Activated T-helper 17 cell treated with anti-CD3 and anti-CD28 coated beads, Interleukin-2, amount 50 U/mL, for 72 hours (primary cell): ENCODE results near the gene IL36B. TPM values are rescaled to one million over a fixed set of nuclear protein-coding genes. Genes with fewer than 3 reads are reported as not detected.

Experiments
- ATAC-seq: fragments of 150-1000 bp; cut with Tn5 transposase; replicated peaks from 2 replicates; pipeline ENCODE4 v1.10.0; 2021; ENCODE audit warnings: mild to moderate bottlenecking, moderate library complexity
- H3K27ac Mint-ChIP-seq: one replicate; pipeline ENCODE4 v1.8.0; 2022; ENCODE audit warnings: mixed read lengths
- H3K27me3 Mint-ChIP-seq: one replicate; pipeline ENCODE4 v1.8.0; 2022; ENCODE audit warnings: mixed read lengths
- H3K36me3 Mint-ChIP-seq: one replicate; pipeline ENCODE4 v1.8.0; 2022; ENCODE audit warnings: low read depth, mild to moderate bottlenecking, mixed read lengths
- H3K4me1 Mint-ChIP-seq: one replicate; pipeline ENCODE4 v1.8.0; 2022; ENCODE audit warnings: mixed read lengths
- H3K4me3 Mint-ChIP-seq: one replicate; pipeline ENCODE4 v1.8.0; 2022; ENCODE audit warnings: mild to moderate bottlenecking, mixed read lengths
- H3K9me3 Mint-ChIP-seq: one replicate; pipeline ENCODE4 v1.8.0; 2022; ENCODE audit warnings: mixed read lengths
- total RNA-seq, 2 donors: library from RNA; stranded (reverse); gene quantifications; one replicate each; pipeline ENCODE4 v1.2.3, GENCODE V29; 2022

Gene IL36B
- total RNA-seq, 2 donors from 2014 or later, result not detected

DNA sequence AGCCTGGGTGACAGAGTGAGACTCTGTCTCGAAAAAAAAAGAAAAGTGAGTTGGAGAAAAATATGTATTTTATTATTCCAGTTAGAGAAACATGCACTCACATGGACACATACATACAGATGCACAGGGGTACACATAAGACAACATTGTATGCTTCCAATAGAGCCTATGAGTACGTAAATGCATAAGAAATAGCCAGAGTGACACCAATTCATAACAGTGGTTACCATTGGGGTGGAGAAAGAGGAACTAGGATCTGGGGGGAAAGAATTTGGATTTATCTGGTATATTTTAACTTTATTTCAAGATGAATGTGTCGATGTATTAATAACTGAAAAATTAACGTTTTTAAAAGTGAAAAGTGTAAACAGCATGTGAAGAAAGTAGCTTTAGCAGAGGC lies 31.4 kb downstream of the IL36B start:
- H3K9me3 Mint-ChIP-seq, result peaks cover 11% of the 10 kb centered on the region
- H3K36me3 Mint-ChIP-seq, result no peaks in the 10 kb centered on the region
- no peak overlapping the region for H3K4me3 Mint-ChIP-seq
- peaks cover 32% of the 10 kb centered on the region for H3K27me3 Mint-ChIP-seq
- H3K4me1 Mint-ChIP-seq, result no peaks in the 10 kb centered on the region
- no peak overlapping the region for H3K27ac Mint-ChIP-seq
- ATAC-seq, result no peak

GRCh38 chr2:113018509-113018908 lies 34.2 kb downstream of the IL36B start:
- Mint-ChIP-seq H3K36me3 (no peaks in the 10 kb centered on the region), H3K9me3 (peaks cover 11% of the 10 kb centered on the region), H3K27ac (no peak overlapping the region), H3K4me3 (no peak overlapping the region), H3K4me1 (no peaks in the 10 kb centered on the region), H3K27me3 (peaks cover 26% of the 10 kb centered on the region)
- ATAC-seq, result no peak

- Mint-ChIP-seq H3K4me3 (no peak overlapping the region), H3K27ac (no peak overlapping the region), H3K36me3 (no peaks in the 10 kb centered on the region), H3K9me3 (peaks cover 11% of the 10 kb centered on the region), H3K27me3 (peaks cover 31% of the 10 kb centered on the region), H3K4me1 (no peaks in the 10 kb centered on the region)
- peak; percentile 32 for ATAC-seq
Measured at GRCh38 chr2:113015655-113016054, 37.0 kb downstream of the IL36B start.

- Mint-ChIP-seq H3K4me1 (no peaks in the 10 kb centered on the region), H3K27me3 (peaks cover 31% of the 10 kb centered on the region), H3K36me3 (no peaks in the 10 kb centered on the region), H3K27ac (no peak overlapping the region), H3K4me3 (no peak overlapping the region), H3K9me3 (peaks cover 11% of the 10 kb centered on the region)
- ATAC-seq, result no peak
Measured at GRCh38 chr2:113015042-113015441, 37.6 kb downstream of the IL36B start.

GRCh38 chr2:113014067-113014466 lies 38.6 kb downstream of the IL36B start:
- H3K27me3 Mint-ChIP-seq, result peaks cover 26% of the 10 kb centered on the region
- H3K4me3 Mint-ChIP-seq, result no peak overlapping the region
- no peaks in the 10 kb centered on the region for H3K4me1 Mint-ChIP-seq
- H3K9me3 Mint-ChIP-seq, result peaks cover 11% of the 10 kb centered on the region
- no peak overlapping the region for H3K27ac Mint-ChIP-seq
- no peak for ATAC-seq
- no peaks in the 10 kb centered on the region for H3K36me3 Mint-ChIP-seq

DNA sequence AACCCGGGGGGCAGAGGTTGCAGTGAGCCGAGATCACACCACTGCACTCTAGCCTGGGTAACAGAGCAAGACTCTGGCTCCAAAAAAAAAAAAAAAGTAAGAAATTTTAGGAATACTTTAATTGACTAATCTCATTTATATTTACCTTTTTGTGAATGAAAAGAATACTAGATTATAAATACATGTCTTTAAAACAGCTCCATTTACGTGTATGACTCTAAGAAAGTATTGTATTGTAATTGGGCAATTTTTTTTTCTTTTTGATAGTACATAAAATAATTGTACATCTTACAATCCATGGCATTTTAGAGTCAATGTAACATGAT lies 39.4 kb downstream of the IL36B start:
- Mint-ChIP-seq H3K27ac (no peak overlapping the region), H3K36me3 (no peaks in the 10 kb centered on the region), H3K4me1 (no peaks in the 10 kb centered on the region), H3K4me3 (no peak overlapping the region), H3K9me3 (peaks cover 4% of the 10 kb centered on the region), H3K27me3 (peaks cover 19% of the 10 kb centered on the region)
- ATAC-seq, result no peak

- H3K27me3 Mint-ChIP-seq, result peaks cover 15% of the 10 kb centered on the region
- no peaks in the 10 kb centered on the region for H3K4me1 Mint-ChIP-seq
- ATAC-seq, result no peak
- no peak overlapping the region for H3K27ac Mint-ChIP-seq
- peaks cover 4% of the 10 kb centered on the region for H3K9me3 Mint-ChIP-seq
- H3K4me3 Mint-ChIP-seq, result no peak overlapping the region
- H3K36me3 Mint-ChIP-seq, result no peaks in the 10 kb centered on the region
Measured at GRCh38 chr2:113012436-113013335, 40.0 kb downstream of the IL36B start.

GRCh38 chr2:113011108-113011507 lies 41.6 kb downstream of the IL36B start:
- Mint-ChIP-seq H3K27ac (no peak overlapping the region), H3K9me3 (no peaks in the 10 kb centered on the region), H3K36me3 (no peaks in the 10 kb centered on the region), H3K27me3 (peaks cover 7% of the 10 kb centered on the region), H3K4me1 (no peaks in the 10 kb centered on the region), H3K4me3 (no peak overlapping the region)
- no peak for ATAC-seq

DNA sequence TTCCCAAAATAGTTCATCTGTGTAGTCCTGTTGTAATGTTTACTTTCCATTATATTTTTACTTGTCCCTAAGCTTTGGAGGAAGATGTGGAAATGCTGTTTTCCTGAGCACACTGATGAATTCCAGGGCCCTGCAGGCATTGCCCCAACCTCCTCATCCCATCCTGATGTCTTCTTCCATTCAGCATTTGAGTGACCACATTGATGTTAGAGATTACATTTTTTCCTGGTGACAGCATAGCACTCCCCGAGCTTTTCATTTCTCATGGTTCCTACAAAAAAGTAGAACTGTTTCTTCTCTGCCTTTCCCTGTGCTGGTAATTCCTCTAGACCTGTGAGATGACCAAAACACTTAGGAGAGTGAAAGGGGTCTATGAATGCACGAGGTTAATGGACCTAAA lies 42.6 kb downstream of the IL36B start:
- Mint-ChIP-seq H3K27me3 (peaks cover 7% of the 10 kb centered on the region), H3K36me3 (no peaks in the 10 kb centered on the region), H3K9me3 (no peaks in the 10 kb centered on the region), H3K4me3 (no peak overlapping the region), H3K4me1 (no peaks in the 10 kb centered on the region), H3K27ac (no peak overlapping the region)
- ATAC-seq, result no peak

- Mint-ChIP-seq H3K9me3 (no peaks in the 10 kb centered on the region), H3K27ac (no peak overlapping the region), H3K4me3 (no peak overlapping the region), H3K36me3 (no peaks in the 10 kb centered on the region), H3K27me3 (peaks cover 7% of the 10 kb centered on the region), H3K4me1 (no peaks in the 10 kb centered on the region)
- ATAC-seq, result no peak
Measured at GRCh38 chr2:113009622-113010021, 43.0 kb downstream of the IL36B start.

DNA sequence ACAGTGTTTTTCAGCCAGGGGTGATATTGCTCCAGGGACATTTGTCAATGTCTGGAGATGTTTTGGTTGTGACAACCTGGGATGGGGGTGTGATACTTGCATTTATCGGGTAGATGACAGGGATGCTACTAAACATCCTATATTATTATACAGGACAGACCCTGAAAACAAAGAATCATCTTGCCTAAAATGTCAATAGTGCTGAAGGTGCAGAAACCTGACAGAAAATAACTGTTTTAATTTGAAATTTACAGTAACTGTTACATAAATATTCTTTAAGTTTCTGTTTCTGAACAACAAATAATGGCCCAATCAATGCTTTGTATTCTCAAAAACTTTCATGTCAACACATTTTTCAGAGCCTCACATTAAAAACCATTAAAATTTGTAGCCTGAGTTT lies 45.4 kb downstream of the IL36B start:
- H3K9me3 Mint-ChIP-seq, result no peaks in the 10 kb centered on the region
- no peaks in the 10 kb centered on the region for H3K4me1 Mint-ChIP-seq
- peaks cover 4% of the 10 kb centered on the region for H3K27me3 Mint-ChIP-seq
- H3K27ac Mint-ChIP-seq, result no peak overlapping the region
- no peak overlapping the region for H3K4me3 Mint-ChIP-seq
- H3K36me3 Mint-ChIP-seq, result no peaks in the 10 kb centered on the region
- ATAC-seq, result no peak

GRCh38 chr2:113005030-113005509 lies 47.6 kb downstream of the IL36B start, which contains the start of gene IL36A:
Gene IL36A (plus strand): TSS chr2:113005459. CDS start chr2:113005872, 413 bp downstream.
- Mint-ChIP-seq H3K4me3 (no peak within 1 kb of the TSS), H3K9me3 (peaks cover 8% of the 10 kb centered on the region), H3K4me1 (no peaks in the 10 kb centered on the region), H3K27ac (no peak within 1 kb of the TSS), H3K27me3 (no peaks in the 10 kb centered on the region), H3K36me3 (no peaks in the 10 kb centered on the region)
- no peak for ATAC-seq

DNA sequence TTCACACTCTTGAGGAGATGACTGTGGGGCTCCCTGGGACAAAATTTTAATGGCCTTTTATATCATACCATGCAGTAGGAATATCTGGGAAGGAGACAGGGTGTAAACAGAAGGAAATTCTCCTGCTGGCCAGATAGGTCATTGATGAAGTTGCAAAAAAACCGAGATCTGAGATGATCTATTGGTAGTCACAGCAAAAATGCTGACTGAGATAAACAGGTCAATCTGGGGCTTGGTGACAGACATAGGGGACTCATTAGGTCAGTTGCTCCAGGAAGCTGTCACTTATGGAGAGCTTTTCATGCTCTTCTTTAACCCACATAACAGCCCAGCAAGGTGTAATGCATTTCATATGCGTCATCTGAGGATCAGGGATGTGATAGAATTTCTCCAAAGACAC lies 50.0 kb downstream of the IL36B start:
- no peak overlapping the region for H3K4me3 Mint-ChIP-seq
- peaks cover 12% of the 10 kb centered on the region for H3K9me3 Mint-ChIP-seq
- H3K27ac Mint-ChIP-seq, result no peak overlapping the region
- no peak for ATAC-seq
- no peaks in the 10 kb centered on the region for H3K4me1 Mint-ChIP-seq
- H3K27me3 Mint-ChIP-seq, result no peaks in the 10 kb centered on the region
- no peaks in the 10 kb centered on the region for H3K36me3 Mint-ChIP-seq

DNA sequence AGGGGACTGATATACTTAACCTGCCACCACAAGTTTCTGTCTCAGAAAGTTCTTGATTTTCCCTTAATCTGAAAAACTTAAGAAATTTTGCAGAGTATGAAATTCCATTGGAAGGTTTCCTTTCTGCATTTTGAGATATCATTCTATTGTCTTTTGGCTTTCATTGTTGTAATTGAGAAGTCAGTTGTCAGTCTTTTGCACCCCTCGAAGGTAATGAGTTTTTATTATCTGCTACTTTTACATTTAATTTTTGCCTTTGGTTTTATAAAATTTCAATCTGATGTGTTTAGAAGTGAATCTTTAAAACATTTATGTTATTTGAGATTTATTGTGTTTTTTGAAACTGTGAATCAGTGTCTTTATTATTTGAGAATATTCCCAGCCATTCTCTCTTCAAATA lies 52.2 kb downstream of the IL36B start:
- Mint-ChIP-seq H3K27ac (no peak overlapping the region), H3K27me3 (no peaks in the 10 kb centered on the region), H3K36me3 (no peaks in the 10 kb centered on the region), H3K4me3 (no peak overlapping the region), H3K9me3 (peaks cover 12% of the 10 kb centered on the region), H3K4me1 (peaks cover 17% of the 10 kb centered on the region)
- no peak for ATAC-seq

DNA sequence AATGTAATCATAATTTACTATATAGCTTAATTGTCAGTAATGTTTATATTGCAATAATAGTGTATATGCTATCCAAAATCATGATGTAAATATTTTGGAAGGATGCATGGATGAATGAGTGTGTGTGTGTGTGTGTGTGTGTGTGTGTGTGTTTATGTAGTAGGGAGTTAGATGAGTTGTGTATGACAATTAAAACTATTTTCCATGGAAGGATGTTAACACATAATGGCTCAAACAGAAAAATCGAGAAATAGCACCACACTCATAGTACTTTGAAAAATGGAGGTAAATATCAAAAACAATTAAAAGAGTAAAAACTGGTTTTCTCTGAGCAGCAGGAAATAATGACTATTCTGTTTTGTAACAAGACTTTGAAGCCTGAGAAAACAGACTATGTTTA lies 55.5 kb downstream of the IL36B start:
- H3K27me3 Mint-ChIP-seq, result no peaks in the 10 kb centered on the region
- ATAC-seq, result no peak
- peaks cover 21% of the 10 kb centered on the region for H3K9me3 Mint-ChIP-seq
- H3K4me1 Mint-ChIP-seq, result peaks cover 20% of the 10 kb centered on the region
- peak overlapping the region; percentile 52 for H3K27ac Mint-ChIP-seq
- peak overlapping the region; percentile 78 for H3K4me3 Mint-ChIP-seq
- H3K36me3 Mint-ChIP-seq, result no peaks in the 10 kb centered on the region
